Gastroesophageal sphincter (tissue), 3 donors: ENCODE measurements around the gene WDR47.

ENCODE experiments used
- CTCF ChIP-seq, 4 experiments: fragments of 200-600 bp in 2 of 4; fragments of 450-650 bp in 2 of 4; sonication (generic) in 1 of 4; IDR thresholded peaks; one replicate each; pipeline ENCODE4 v1.5.1; 2017 to 2019; ENCODE audit warnings: antibody characterized with exemption in 4 of 4, mild to moderate bottlenecking in 2 of 4, moderate library complexity in 2 of 4
- POLR2A ChIP-seq, 2 donors: fragments of 450-650 bp; IDR thresholded peaks; one replicate each; pipeline ENCODE4 v1.6.1; 2017; ENCODE audit warnings: antibody characterized with exemption in 2 of 2, mild to moderate bottlenecking in 2 of 2, moderate library complexity in 1 of 2

GRCh38 chr1:108969346-108969745 is 72.6 kb downstream of the WDR47 start:
- TF ChIP-seq CTCF (IDR thresholded peaks at IDR 0.05): no peak
- TF ChIP-seq POLR2A (IDR thresholded peaks at IDR 0.05): no peak
